ENCODE data around the gene SLC22A4.

GRCh38 chr5:132354381-132355139, 60.4 kb downstream of the SLC22A4 start:
- TF ChIP-seq EZH2phosphoT487 (IDR thresholded peaks at IDR 0.05; ENCODE audit: low read length): no peak
- no peak for TF ChIP-seq CTCF (IDR thresholded peaks at IDR 0.05; ENCODE audit: low read length)

Measured in MM.1S (cell line).